Measurements from ENCODE around the gene VAC14. TPM values are rescaled to one million over a fixed set of nuclear protein-coding genes. Genes with fewer than 3 reads are reported as not detected.

The VAC14 gene
- total RNA-seq, 1 donor from 2014 or later: 38.1 TPM

GRCh38 chr16:70790815-70791214 is 10.1 kb downstream of the VAC14 start:
- Histone ChIP-seq H3K36me3 (no peaks in the 10 kb centered on the region), H3K4me1 (peaks cover 9% of the 10 kb centered on the region), H3K27me3 (no peaks in the 10 kb centered on the region), H3K27ac (no peak overlapping the region), H3K9me3 (no peaks in the 10 kb centered on the region), H3K4me3 (no peak overlapping the region)
- intact Hi-C loops (cut with DNase I): no loop called here
- TF ChIP-seq POLR2A (IDR thresholded peaks at IDR 0.05) (no peak), POLR2AphosphoS5 (IDR thresholded peaks at IDR 0.05; ENCODE audit: insufficient read depth in 1 of 2, low read depth in 1 of 2) (no peak)
- DNase-seq (ENCODE audit: extremely low spot score in 2 of 2): no peak

- Histone ChIP-seq H3K27ac (no peak overlapping the region), H3K27me3 (no peaks in the 10 kb centered on the region), H3K4me3 (no peak overlapping the region), H3K9me3 (no peaks in the 10 kb centered on the region), H3K4me1 (peaks cover 9% of the 10 kb centered on the region), H3K36me3 (peaks cover 0 to 5% of the 10 kb centered on the region in 2 donors)
- TF ChIP-seq POLR2AphosphoS5 (IDR thresholded peaks at IDR 0.05; ENCODE audit: insufficient read depth in 1 of 2, low read depth in 1 of 2): no peak
- no peak for TF ChIP-seq POLR2A (IDR thresholded peaks at IDR 0.05)
- TF ChIP-seq CTCF (IDR thresholded peaks at IDR 0.05): no peak
- intact Hi-C loops (cut with DNase I): no loop called here
- DNase-seq (ENCODE audit: extremely low spot score in 2 of 2): no peak
These were observed 11.1 kb downstream of the VAC14 start for GRCh38 chr16:70789595-70790447.

GRCh38 chr16:70788668-70789594 is 12.0 kb downstream of the VAC14 start:
- Histone ChIP-seq H3K27me3 (no peaks in the 10 kb centered on the region), H3K9me3 (no peaks in the 10 kb centered on the region), H3K27ac (no peak overlapping the region), H3K36me3 (peaks cover 0 to 13% of the 10 kb centered on the region in 2 donors), H3K4me1 (peaks cover 9% of the 10 kb centered on the region), H3K4me3 (no peak overlapping the region)
- intact Hi-C loops (cut with DNase I): no loop called here
- TF ChIP-seq POLR2AphosphoS5 (IDR thresholded peaks at IDR 0.05; ENCODE audit: insufficient read depth in 1 of 2, low read depth in 1 of 2): peak in 1 of 2 donors; percentile 49
- TF ChIP-seq CTCF (IDR thresholded peaks at IDR 0.05): no peak
- no peak for TF ChIP-seq POLR2A (IDR thresholded peaks at IDR 0.05)
- peak in 1 of 2 donors; percentile 94 for DNase-seq (ENCODE audit: extremely low spot score in 2 of 2)

- DNase-seq (ENCODE audit: extremely low spot score in 2 of 2): no peak
- intact Hi-C loops (cut with DNase I): no loop called here
- H3K4me3 ChIP-seq: no peak overlapping the region
- H3K36me3 ChIP-seq: peaks cover 0 to 41% of the 10 kb centered on the region in 2 donors
- no peak for TF ChIP-seq POLR2A (IDR thresholded peaks at IDR 0.05)
- TF ChIP-seq CTCF (IDR thresholded peaks at IDR 0.05): no peak
- no peak for TF ChIP-seq POLR2AphosphoS5 (IDR thresholded peaks at IDR 0.05; ENCODE audit: insufficient read depth in 1 of 2, low read depth in 1 of 2)
- H3K4me1 ChIP-seq: peaks cover 9% of the 10 kb centered on the region
- H3K9me3 ChIP-seq: no peaks in the 10 kb centered on the region
- no peaks in the 10 kb centered on the region for H3K27me3 ChIP-seq
- no peak overlapping the region for H3K27ac ChIP-seq
These were observed 14.8 kb downstream of the VAC14 start for GRCh38 chr16:70786020-70786755.

Measured in vagina (tissue), 2 donors.